GM23338 (cell line): ENCODE measurements around the gene ADAT1. TPM values are rescaled to one million over a fixed set of nuclear protein-coding genes. Genes with fewer than 3 reads are reported as not detected.

Experiments
- ATAC-seq: fragments of 200-7000 bp; cut with Tn5 transposase; 3 replicates; pipeline ENCODE4 v1.9.1; 2020
- DNase-seq: peaks from one replicate; pipeline ENCODE4 v3.0.0-alpha.2; 2015; ENCODE audit warnings: low spot score
- H2AFZ ChIP-seq: fragments of 200-600 bp; sonication (generic); 2 replicates; pipeline ENCODE4 v1.8.0; 2016; ENCODE audit warnings: antibody characterized with exemption, mild to moderate bottlenecking, moderate library complexity
- H3F3A ChIP-seq: fragments of 200-600 bp; sonication (generic); replicated peaks from 2 replicates; pipeline ENCODE4 v1.8.0; 2017; ENCODE audit warnings: antibody characterized with exemption, mixed run types, low read depth
- H3K27ac ChIP-seq: fragments of 200-600 bp; sonication (generic); 2 replicates; pipeline ENCODE4 v1.6.1; 2016; ENCODE audit warnings: low read depth
- H3K27me3 ChIP-seq: fragments of 200-600 bp; sonication (generic); 2 replicates; pipeline ENCODE4 v1.8.0; 2016; ENCODE audit warnings: mild to moderate bottlenecking, mixed run types, moderate library complexity; ENCODE audit not compliant: insufficient read depth
- H3K36me3 ChIP-seq: fragments of 200-600 bp; sonication (generic); 2 replicates; pipeline ENCODE4 v1.8.0; 2016; ENCODE audit warnings: mild to moderate bottlenecking; ENCODE audit not compliant: insufficient read depth
- H3K4me1 ChIP-seq: fragments of 200-600 bp; sonication (generic); 2 replicates; pipeline ENCODE4 v1.8.0; 2016; ENCODE audit warnings: mild to moderate bottlenecking, moderate library complexity; ENCODE audit not compliant: insufficient read depth
- H3K4me2 ChIP-seq: fragments of 200-600 bp; sonication (generic); 2 replicates; pipeline ENCODE4 v1.7.1; 2017; ENCODE audit warnings: mixed run types
- H3K4me3 ChIP-seq: fragments of 200-600 bp; sonication (generic); 2 replicates; pipeline ENCODE4 v1.6.1; 2016; ENCODE audit warnings: mixed run types
- H3K79me2 ChIP-seq: fragments of 200-600 bp; sonication (generic); replicated peaks from 2 replicates; pipeline ENCODE4 v1.8.0; 2017; ENCODE audit warnings: mild to moderate bottlenecking; ENCODE audit not compliant: insufficient read depth
- H3K9me2 ChIP-seq: fragments of 200-600 bp; sonication (generic); 2 replicates; pipeline ENCODE4 v1.8.0; 2017; ENCODE audit not compliant: insufficient read depth
- H4K20me1 ChIP-seq: fragments of 200-600 bp; sonication (generic); replicated peaks from 2 replicates; pipeline ENCODE4 v1.8.0; 2017; ENCODE audit warnings: mild to moderate bottlenecking; ENCODE audit not compliant: insufficient read depth
- H3K27ac Mint-ChIP-seq: 2 replicates; pipeline ENCODE4 v1.8.0; 2020; ENCODE audit warnings: inconsistent platforms, mild to moderate bottlenecking, moderate library complexity, mixed read lengths
- H3K27me3 Mint-ChIP-seq: 3 replicates; pipeline ENCODE4 v1.8.0; 2022; ENCODE audit warnings: low read depth, mild to moderate bottlenecking, moderate library complexity, mixed read lengths, inconsistent platforms; ENCODE audit not compliant: insufficient read depth, poor library complexity
- H3K36me3 Mint-ChIP-seq: 3 replicates; pipeline ENCODE4 v1.8.0; 2021; ENCODE audit warnings: low read depth, mild to moderate bottlenecking, inconsistent platforms, moderate library complexity, mixed read lengths
- H3K4me1 Mint-ChIP-seq: 3 replicates; pipeline ENCODE4 v1.8.0; 2020; ENCODE audit warnings: mild to moderate bottlenecking, inconsistent platforms, mixed read lengths
- H3K4me3 Mint-ChIP-seq: 3 replicates; pipeline ENCODE4 v1.8.0; 2021; ENCODE audit warnings: moderate library complexity, mild to moderate bottlenecking, inconsistent platforms, mixed read lengths
- H3K9me3 Mint-ChIP-seq: 3 replicates; pipeline ENCODE4 v1.8.0; 2020; ENCODE audit warnings: moderate library complexity, mild to moderate bottlenecking, inconsistent platforms, mixed read lengths
- CREB1 ChIP-seq: fragments of 250-450 bp; sonication (Bioruptor Pico); IDR thresholded peaks from 2 replicates; pipeline ENCODE4 v1.5.0; 2020; ENCODE audit warnings: low read depth, mild to moderate bottlenecking, moderate library complexity
- ETS1 ChIP-seq: IDR thresholded peaks from 2 replicates; pipeline ENCODE4 v1.6.1; 2016; ENCODE audit warnings: antibody characterized with exemption
- EZH2 ChIP-seq: fragments of 200-600 bp; sonication (generic); IDR thresholded peaks from one replicate; pipeline ENCODE4 v1.8.0; 2017; ENCODE audit warnings: antibody characterized with exemption, mild to moderate bottlenecking, low read depth; ENCODE audit not compliant: unreplicated experiment
- EZH2phosphoT487 ChIP-seq: fragments of 200-600 bp; sonication (generic); IDR thresholded peaks from one replicate; pipeline ENCODE4 v1.8.1; 2018; ENCODE audit warnings: antibody characterized with exemption; ENCODE audit not compliant: unreplicated experiment
- JUNB ChIP-seq: IDR thresholded peaks from one replicate; pipeline ENCODE4 v1.6.1; 2016; ENCODE audit warnings: antibody characterized with exemption; ENCODE audit not compliant: unreplicated experiment
- NANOG ChIP-seq: IDR thresholded peaks from 2 replicates; pipeline ENCODE4 v1.6.1; 2016; ENCODE audit warnings: antibody characterized with exemption, borderline replicate concordance
- POLR2AphosphoS5 ChIP-seq: IDR thresholded peaks from 2 replicates; pipeline ENCODE4 v1.6.1; 2016; ENCODE audit warnings: antibody characterized with exemption, low read depth
- STAT1 ChIP-seq: IDR thresholded peaks from one replicate; pipeline ENCODE4 v1.6.1; 2016; ENCODE audit warnings: antibody characterized with exemption; ENCODE audit not compliant: unreplicated experiment
- ZNF114 ChIP-seq: fragments of 250-450 bp; sonication (Bioruptor Pico); IDR thresholded peaks from 2 replicates; pipeline ENCODE4 v1.5.0; 2020; ENCODE audit warnings: mild to moderate bottlenecking, moderate library complexity
- ZNF331 ChIP-seq: fragments of 250-450 bp; sonication (Bioruptor Pico); IDR thresholded peaks from 2 replicates; pipeline ENCODE4 v1.5.0; 2020; ENCODE audit warnings: low read depth, mild to moderate bottlenecking, moderate library complexity
- ZNF462 ChIP-seq: fragments of 250-450 bp; sonication (Bioruptor Pico); IDR thresholded peaks from 2 replicates; pipeline ENCODE4 v1.5.0; 2020; ENCODE audit warnings: mild to moderate bottlenecking, moderate library complexity
- polyA plus RNA-seq: library from polyadenylated mRNA; unstranded; fragments of >200 nt; fragmentation: Nextera tagmentation; extraction: Ambion mirVana; gene quantifications from 2 replicates; pipeline ENCODE4 v1.2.1, GENCODE V29; 2016
- total RNA-seq: library from RNA; depleted of rRNA; stranded (reverse); fragments of >200 nt; shearing (Covaris generic); gene quantifications from 2 replicates; pipeline ENCODE4 v1.2.3, GENCODE V29; 2014
- TF ChIP-seq, protein P1 (sequence below), 2 experiments: fragments of 200-600 bp in 1 of 2; sonication (generic) in 1 of 2; conservative IDR thresholded peaks; 2 replicates each; pipeline versions ENCODE4 v1.5.1 to v1.6.1; 2016 to 2017; ENCODE audit warnings: antibody characterized with exemption in 2 of 2, low read depth in 2 of 2, mild to moderate bottlenecking in 2 of 2, moderate library complexity in 1 of 2
- TF ChIP-seq, protein P2 (sequence below): IDR thresholded peaks from one replicate; pipeline ENCODE4 v1.6.1; 2018; ENCODE audit warnings: antibody characterized with exemption; ENCODE audit not compliant: unreplicated experiment

Gene ADAT1
- total and polyA plus RNA-seq, 2 experiments from 2014 or later = 17.4 to 53.6 TPM

GRCh38 chr16:75570396-75571065, 52.5 kb downstream of the ADAT1 start:
- Mint-ChIP-seq H3K27me3 (peaks cover 8% of the 10 kb centered on the region), H3K4me3 (no peak overlapping the region), H3K4me1 (peaks cover 10% of the 10 kb centered on the region), H3K27ac (no peak overlapping the region), H3K36me3 (peaks cover 56% of the 10 kb centered on the region), H3K9me3 (no peaks in the 10 kb centered on the region)
- DNase-seq = no peak
- H2AFZ ChIP-seq = no peak overlapping the region
- no peaks in the 10 kb centered on the region for H3K9me2 ChIP-seq
- H4K20me1 ChIP-seq = peaks cover 25% of the 10 kb centered on the region
- H3F3A ChIP-seq = peaks cover 3% of the 10 kb centered on the region; the same call in 1 of the 2 replicates
- no peak for ATAC-seq
- H3K4me1 ChIP-seq = peaks cover 8% of the 10 kb centered on the region; the same call in 1 of the 2 replicates
- H3K4me2 ChIP-seq = no peak overlapping the region
- peaks cover 21% of the 10 kb centered on the region for H3K79me2 ChIP-seq
- no peak for TF ChIP-seq CREB1 (CRISPR knock-in tag)
- no peak for TF ChIP-seq EZH2phosphoT487
- TF ChIP-seq NANOG = no peak
- TF ChIP-seq ZNF462 (CRISPR knock-in tag) = no peak
- TF ChIP-seq, protein P1, sequence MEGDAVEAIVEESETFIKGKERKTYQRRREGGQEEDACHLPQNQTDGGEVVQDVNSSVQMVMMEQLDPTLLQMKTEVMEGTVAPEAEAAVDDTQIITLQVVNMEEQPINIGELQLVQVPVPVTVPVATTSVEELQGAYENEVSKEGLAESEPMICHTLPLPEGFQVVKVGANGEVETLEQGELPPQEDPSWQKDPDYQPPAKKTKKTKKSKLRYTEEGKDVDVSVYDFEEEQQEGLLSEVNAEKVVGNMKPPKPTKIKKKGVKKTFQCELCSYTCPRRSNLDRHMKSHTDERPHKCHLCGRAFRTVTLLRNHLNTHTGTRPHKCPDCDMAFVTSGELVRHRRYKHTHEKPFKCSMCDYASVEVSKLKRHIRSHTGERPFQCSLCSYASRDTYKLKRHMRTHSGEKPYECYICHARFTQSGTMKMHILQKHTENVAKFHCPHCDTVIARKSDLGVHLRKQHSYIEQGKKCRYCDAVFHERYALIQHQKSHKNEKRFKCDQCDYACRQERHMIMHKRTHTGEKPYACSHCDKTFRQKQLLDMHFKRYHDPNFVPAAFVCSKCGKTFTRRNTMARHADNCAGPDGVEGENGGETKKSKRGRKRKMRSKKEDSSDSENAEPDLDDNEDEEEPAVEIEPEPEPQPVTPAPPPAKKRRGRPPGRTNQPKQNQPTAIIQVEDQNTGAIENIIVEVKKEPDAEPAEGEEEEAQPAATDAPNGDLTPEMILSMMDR (conservative IDR thresholded peaks at IDR 0.05; ENCODE audit: low read depth in 2 of 2) = no peak
- no peak for TF ChIP-seq ETS1
- no peak for TF ChIP-seq POLR2AphosphoS5
- TF ChIP-seq EZH2 = no peak
- TF ChIP-seq, protein P2, sequence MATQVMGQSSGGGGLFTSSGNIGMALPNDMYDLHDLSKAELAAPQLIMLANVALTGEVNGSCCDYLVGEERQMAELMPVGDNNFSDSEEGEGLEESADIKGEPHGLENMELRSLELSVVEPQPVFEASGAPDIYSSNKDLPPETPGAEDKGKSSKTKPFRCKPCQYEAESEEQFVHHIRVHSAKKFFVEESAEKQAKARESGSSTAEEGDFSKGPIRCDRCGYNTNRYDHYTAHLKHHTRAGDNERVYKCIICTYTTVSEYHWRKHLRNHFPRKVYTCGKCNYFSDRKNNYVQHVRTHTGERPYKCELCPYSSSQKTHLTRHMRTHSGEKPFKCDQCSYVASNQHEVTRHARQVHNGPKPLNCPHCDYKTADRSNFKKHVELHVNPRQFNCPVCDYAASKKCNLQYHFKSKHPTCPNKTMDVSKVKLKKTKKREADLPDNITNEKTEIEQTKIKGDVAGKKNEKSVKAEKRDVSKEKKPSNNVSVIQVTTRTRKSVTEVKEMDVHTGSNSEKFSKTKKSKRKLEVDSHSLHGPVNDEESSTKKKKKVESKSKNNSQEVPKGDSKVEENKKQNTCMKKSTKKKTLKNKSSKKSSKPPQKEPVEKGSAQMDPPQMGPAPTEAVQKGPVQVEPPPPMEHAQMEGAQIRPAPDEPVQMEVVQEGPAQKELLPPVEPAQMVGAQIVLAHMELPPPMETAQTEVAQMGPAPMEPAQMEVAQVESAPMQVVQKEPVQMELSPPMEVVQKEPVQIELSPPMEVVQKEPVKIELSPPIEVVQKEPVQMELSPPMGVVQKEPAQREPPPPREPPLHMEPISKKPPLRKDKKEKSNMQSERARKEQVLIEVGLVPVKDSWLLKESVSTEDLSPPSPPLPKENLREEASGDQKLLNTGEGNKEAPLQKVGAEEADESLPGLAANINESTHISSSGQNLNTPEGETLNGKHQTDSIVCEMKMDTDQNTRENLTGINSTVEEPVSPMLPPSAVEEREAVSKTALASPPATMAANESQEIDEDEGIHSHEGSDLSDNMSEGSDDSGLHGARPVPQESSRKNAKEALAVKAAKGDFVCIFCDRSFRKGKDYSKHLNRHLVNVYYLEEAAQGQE = no peak
- no peak for TF ChIP-seq ZNF331
- TF ChIP-seq JUNB = no peak
- TF ChIP-seq STAT1 = no peak
- TF ChIP-seq ZNF114 (CRISPR knock-in tag) = no peak
- H3K27me3 ChIP-seq = no peaks in the 10 kb centered on the region
- no peak overlapping the region for H3K27ac ChIP-seq
- H3K4me3 ChIP-seq = no peak overlapping the region
- peaks cover 24% of the 10 kb centered on the region; the same call in 1 of the 2 replicates for H3K36me3 ChIP-seq
